HL-60 (cell line): ENCODE measurements around the gene AMFR.

Experiments
- DNase-seq, 2 experiments: peaks; one replicate each; pipeline ENCODE4 v3.0.0-alpha.2; 2010 to 2020; ENCODE audit warnings: low read depth in 1 of 2, low spot score in 1 of 2
- H3K27ac ChIP-seq: fragments of 250-450 bp; sonication (Bioruptor Pico); replicated peaks from 2 replicates; pipeline ENCODE4 v1.5.1; 2020; ENCODE audit warnings: mild to moderate bottlenecking, moderate library complexity
- H3K27me3 ChIP-seq: fragments of 250-450 bp; sonication (Bioruptor Pico); 2 replicates; pipeline ENCODE4 v1.5.1; 2021; ENCODE audit warnings: mild to moderate bottlenecking, moderate library complexity; ENCODE audit not compliant: insufficient read depth, poor library complexity, severe bottlenecking
- H3K4me3 ChIP-seq: replicated peaks from 2 replicates; pipeline ENCODE4 v1.5.1; 2011; ENCODE audit warnings: mild to moderate bottlenecking, control low read depth, low read length; ENCODE audit not compliant: insufficient read depth
- CTCF ChIP-seq: IDR thresholded peaks from one replicate; pipeline ENCODE4 v1.5.1; 2011; ENCODE audit warnings: low read length, control low read depth, inconsistent platforms; ENCODE audit not compliant: insufficient read depth
- GABPA ChIP-seq: IDR thresholded peaks from 2 replicates; pipeline ENCODE4 v1.6.1; 2012; ENCODE audit warnings: low read depth
- POLR2AphosphoS5 ChIP-seq: IDR thresholded peaks from 2 replicates; pipeline ENCODE4 v1.6.1; 2012; ENCODE audit warnings: low read depth
- REST ChIP-seq: IDR thresholded peaks from 2 replicates; pipeline ENCODE4 v1.6.1; 2012; ENCODE audit warnings: low read depth; ENCODE audit not compliant: insufficient replicate concordance
- SPI1 ChIP-seq: IDR thresholded peaks from 2 replicates; pipeline ENCODE4 v1.6.1; 2012; ENCODE audit warnings: low read depth, mild to moderate bottlenecking, borderline replicate concordance

AMFR gene

GRCh38 chr16:56436258-56436657 lies 10.9 kb upstream of the AMFR start:
- Histone ChIP-seq H3K27me3 (no peaks in the 10 kb centered on the region), H3K4me3 (no peak overlapping the region), H3K27ac (no peak overlapping the region)
- no peak for DNase-seq
- TF ChIP-seq GABPA = no peak
- TF ChIP-seq CTCF = no peak
- no peak for TF ChIP-seq REST
- TF ChIP-seq SPI1 = no peak
- TF ChIP-seq POLR2AphosphoS5 = no peak

GRCh38 chr16:56428091-56428490 lies 2.7 kb upstream of the AMFR start:
- no peaks in the 10 kb centered on the region for H3K27me3 ChIP-seq
- H3K4me3 ChIP-seq = no peak overlapping the region
- no peak for TF ChIP-seq CTCF
- TF ChIP-seq SPI1 = no peak
- no peak for TF ChIP-seq REST
- TF ChIP-seq POLR2AphosphoS5 = no peak
- no peak overlapping the region for H3K27ac ChIP-seq
- no peak for DNase-seq

GRCh38 chr16:56426585-56426984 lies 1.2 kb upstream of the AMFR start:
- no peak for DNase-seq
- no peak for TF ChIP-seq SPI1
- TF ChIP-seq CTCF = no peak
- no peak for TF ChIP-seq REST
- TF ChIP-seq POLR2AphosphoS5 = no peak
- TF ChIP-seq GABPA = no peak
- H3K27ac ChIP-seq = no peak overlapping the region
- H3K27me3 ChIP-seq = no peaks in the 10 kb centered on the region
- no peak overlapping the region for H3K4me3 ChIP-seq
